Osteoblast (primary cell): ENCODE data around the gene ACOT11. TPM values are rescaled to one million over a fixed set of nuclear protein-coding genes. Genes with fewer than 3 reads are reported as not detected.
A peak's percentile ranks its signal among the peaks of the same experiment; 100 is the strongest.

Source experiments
- DNase-seq: peaks from one replicate; pipeline ENCODE4 v3.0.0; 2011; ENCODE audit warnings: low spot score, mixed read lengths; ENCODE audit not compliant: insufficient read length; ENCODE audit errors: missing footprints
- H2AFZ ChIP-seq: 2 replicates; pipeline ENCODE4 v1.6.0; 2011; ENCODE audit warnings: mild to moderate bottlenecking, low read length
- H3K27ac ChIP-seq: 2 replicates; pipeline ENCODE4 v1.5.1; 2011; ENCODE audit warnings: mild to moderate bottlenecking, low read depth, low read length, moderate library complexity
- H3K27me3 ChIP-seq: 2 replicates; pipeline ENCODE4 v1.6.0; 2012; ENCODE audit warnings: mild to moderate bottlenecking, control low read depth, inconsistent platforms, low read length, moderate library complexity; ENCODE audit not compliant: insufficient read depth
- H3K36me3 ChIP-seq: 2 replicates; pipeline ENCODE4 v1.5.1; 2011; ENCODE audit warnings: mild to moderate bottlenecking, low read length, control low read depth, moderate library complexity; ENCODE audit not compliant: insufficient read depth
- H3K4me1 ChIP-seq: 2 replicates; pipeline ENCODE4 v1.5.1; 2011; ENCODE audit warnings: mild to moderate bottlenecking, low read length, control low read depth, moderate library complexity; ENCODE audit not compliant: insufficient read depth
- H3K4me2 ChIP-seq: 2 replicates; pipeline ENCODE4 v1.6.0; 2011; ENCODE audit warnings: mild to moderate bottlenecking, low read length; ENCODE audit not compliant: insufficient read depth
- H3K4me3 ChIP-seq: fragments of 200-600 bp; sonication (generic); 3 replicates; pipeline ENCODE4 v1.5.1; 2012; ENCODE audit warnings: mild to moderate bottlenecking, low read length, inconsistent platforms; ENCODE audit not compliant: insufficient read depth
- H3K79me2 ChIP-seq: 2 replicates; pipeline ENCODE4 v1.6.0; 2012; ENCODE audit warnings: mild to moderate bottlenecking, low read length, control low read depth, inconsistent platforms; ENCODE audit not compliant: insufficient read depth
- H3K9me3 ChIP-seq: 2 replicates; pipeline ENCODE4 v1.5.1; 2011; ENCODE audit warnings: low read depth, low read length, control low read depth
- H4K20me1 ChIP-seq: 2 replicates; pipeline ENCODE4 v1.6.0; 2012; ENCODE audit warnings: mild to moderate bottlenecking, low read length, control low read depth; ENCODE audit not compliant: insufficient read depth
- CTCF ChIP-seq: IDR thresholded peaks from 2 replicates; pipeline ENCODE4 v1.5.1; 2011; ENCODE audit warnings: mild to moderate bottlenecking, low read depth, low read length, moderate library complexity; ENCODE audit errors: extremely low read depth
- total RNA-seq: library from RNA; depleted of rRNA; stranded (reverse); fragments of >200 nt; gene quantifications from 2 replicates; pipeline ENCODE4 v1.2.3, GENCODE V29; 2012

Gene ACOT11
- total RNA-seq, 1 donor, result 2.9 TPM

DNA sequence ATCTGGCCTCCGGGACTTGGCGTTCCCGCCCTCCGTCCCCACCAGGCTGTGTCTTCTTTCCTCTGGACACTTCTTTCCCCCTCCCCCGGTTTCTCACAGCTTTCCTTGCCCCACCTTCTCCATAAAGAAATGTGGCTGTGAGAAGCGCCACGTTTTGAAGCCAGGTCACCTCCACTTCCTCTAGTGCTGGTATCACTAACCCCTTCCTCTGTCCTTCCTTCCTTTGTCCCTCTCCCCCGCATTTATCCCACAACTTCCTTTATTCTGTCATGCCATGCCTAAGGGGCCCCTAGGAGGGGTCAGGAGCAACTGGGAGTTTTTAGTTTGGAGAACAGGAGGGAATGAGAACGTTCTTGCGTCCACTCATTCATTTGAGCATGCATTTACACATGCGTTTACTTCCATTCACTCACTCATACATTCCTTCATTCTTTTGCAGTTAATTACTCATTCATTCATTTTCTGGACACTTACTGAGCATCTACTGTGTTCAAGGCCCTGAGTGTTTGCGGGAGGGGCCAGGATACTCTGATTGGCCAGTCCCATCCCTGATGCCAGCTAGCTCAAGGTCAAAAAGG is 5.0 kb upstream of the ACOT11 start:
- Histone ChIP-seq H3K4me3 (peak overlapping the region; percentile 71), H4K20me1 (no peaks in the 10 kb centered on the region), H3K9me3 (no peaks in the 10 kb centered on the region), H3K79me2 (no peaks in the 10 kb centered on the region), H3K27me3 (no peaks in the 10 kb centered on the region), H3K4me1 (peaks cover 28% of the 10 kb centered on the region), H2AFZ (peak overlapping the region; percentile 89), H3K36me3 (no peaks in the 10 kb centered on the region), H3K27ac (peak overlapping the region; percentile 58), H3K4me2 (peak overlapping the region; percentile 81)
- DNase-seq, result peak; percentile 82
- TF ChIP-seq CTCF, result no peak

DNA sequence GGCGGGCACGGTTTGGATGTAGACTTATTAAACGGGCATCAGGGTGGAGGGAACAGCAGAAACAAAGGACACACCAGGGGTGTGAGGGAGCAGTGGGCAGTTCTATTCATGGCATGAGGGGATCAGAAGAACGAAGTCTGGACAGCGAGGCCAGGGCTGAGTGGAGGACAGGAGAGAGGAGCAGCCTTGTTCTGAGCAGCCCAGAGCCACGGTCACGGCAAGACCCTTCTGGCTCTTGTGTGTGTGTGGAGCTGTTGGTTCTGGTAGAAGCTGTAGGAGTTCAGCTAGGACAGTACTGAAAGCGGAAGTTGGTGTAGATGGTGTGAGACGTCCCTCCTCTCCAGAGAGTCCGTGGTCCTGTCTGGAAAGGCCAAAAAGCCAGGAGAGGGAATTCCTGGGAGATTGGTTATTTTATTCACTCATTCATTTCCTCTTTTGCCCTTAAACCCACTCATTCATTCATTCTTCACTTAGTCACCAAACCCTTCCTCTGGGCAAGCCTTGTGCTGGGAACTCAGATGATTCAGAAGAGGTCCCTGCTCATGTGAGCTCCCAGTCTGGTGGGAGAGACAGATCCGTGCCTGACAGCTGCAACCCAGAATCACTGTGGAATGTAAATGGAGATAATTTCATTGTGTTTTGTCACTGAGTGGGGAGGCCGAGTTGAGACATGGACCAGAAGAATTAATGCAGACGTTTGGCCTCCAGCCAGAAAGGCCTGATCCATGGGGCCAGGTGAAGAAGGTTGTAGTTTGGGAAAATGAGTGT is 4.1 kb upstream of the ACOT11 start:
- Histone ChIP-seq H3K27ac (peak overlapping the region; percentile 58), H3K36me3 (no peaks in the 10 kb centered on the region), H3K9me3 (no peaks in the 10 kb centered on the region), H3K27me3 (no peaks in the 10 kb centered on the region), H3K4me1 (peaks cover 31% of the 10 kb centered on the region), H3K4me2 (peak overlapping the region; percentile 38), H3K79me2 (no peaks in the 10 kb centered on the region), H4K20me1 (no peaks in the 10 kb centered on the region), H3K4me3 (no peak overlapping the region), H2AFZ (no peak overlapping the region)
- DNase-seq, result peak; percentile 96
- no peak for TF ChIP-seq CTCF

GRCh38 chr1:54545916-54546635 is 2.0 kb upstream of the ACOT11 start:
- DNase-seq, result peak; percentile 71
- H3K4me2 ChIP-seq, result no peak overlapping the region
- no peak overlapping the region for H3K4me3 ChIP-seq
- no peaks in the 10 kb centered on the region for H3K36me3 ChIP-seq
- no peak overlapping the region for H3K27ac ChIP-seq
- H2AFZ ChIP-seq, result no peak overlapping the region
- H3K4me1 ChIP-seq, result peaks cover 31% of the 10 kb centered on the region
- H3K9me3 ChIP-seq, result no peaks in the 10 kb centered on the region
- no peak for TF ChIP-seq CTCF
- no peaks in the 10 kb centered on the region for H3K79me2 ChIP-seq
- H4K20me1 ChIP-seq, result no peaks in the 10 kb centered on the region
- no peaks in the 10 kb centered on the region for H3K27me3 ChIP-seq
